Measurements from ENCODE around the gene GLIS1.

Gene GLIS1

DNA sequence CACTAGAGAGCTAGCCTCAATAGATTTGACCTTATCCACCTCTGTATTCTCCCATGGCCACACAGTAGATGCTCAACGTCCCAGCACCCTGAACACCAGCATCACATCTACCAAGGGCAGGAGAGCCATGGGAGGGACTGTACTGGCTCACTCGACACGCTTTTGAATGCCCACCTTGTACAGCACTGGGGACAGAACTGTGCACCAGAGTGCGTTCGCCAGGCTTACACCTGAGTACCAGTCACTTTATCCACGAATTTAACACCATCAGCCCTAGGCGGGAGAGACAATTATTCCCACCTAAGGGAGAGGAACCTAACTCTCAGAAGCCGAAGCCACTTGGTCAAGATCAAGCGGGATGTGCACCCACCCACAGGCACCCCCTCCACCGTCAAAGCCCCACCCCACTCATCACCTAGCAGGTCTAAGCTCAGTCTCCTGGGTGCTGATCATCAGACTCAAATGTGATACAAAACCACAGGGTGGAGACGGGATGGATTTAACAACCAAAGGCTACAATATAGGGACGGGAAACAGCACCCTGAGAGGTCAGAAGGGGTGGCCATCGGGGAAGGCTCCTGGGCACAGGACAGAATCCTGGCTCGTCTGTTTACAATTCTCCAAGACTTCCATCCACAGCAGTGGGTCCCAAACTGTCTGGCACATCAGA is 110.5 kb downstream of the GLIS1 start:
- DNase-seq (no peak), ATAC-seq (ENCODE audit: insufficient read depth, low read depth) (no peak)
- H3K9ac ChIP-seq (ENCODE audit: low read depth, low read length) = no peak overlapping the region
- H3K4me3 ChIP-seq (ENCODE audit: low read depth in 1 of 2, low read length in 2 of 2) = no peak overlapping the region
- no peaks in the 10 kb centered on the region for H3K9me3 ChIP-seq (ENCODE audit: insufficient read depth, low read length, severe bottlenecking)
- H4K20me1 ChIP-seq (ENCODE audit: insufficient read depth, low read length) = no peaks in the 10 kb centered on the region
- no peaks in the 10 kb centered on the region for H3K4me1 ChIP-seq (ENCODE audit: insufficient read depth, low read length)
- no peaks in the 10 kb centered on the region for H3K27me3 ChIP-seq (ENCODE audit: insufficient read depth, low read length, poor library complexity)
- H3K27ac ChIP-seq (ENCODE audit: low read length) = no peak overlapping the region
- no peaks in the 10 kb centered on the region for H3K36me3 ChIP-seq (ENCODE audit: insufficient read depth, low read length)
- TF ChIP-seq, protein P1, sequence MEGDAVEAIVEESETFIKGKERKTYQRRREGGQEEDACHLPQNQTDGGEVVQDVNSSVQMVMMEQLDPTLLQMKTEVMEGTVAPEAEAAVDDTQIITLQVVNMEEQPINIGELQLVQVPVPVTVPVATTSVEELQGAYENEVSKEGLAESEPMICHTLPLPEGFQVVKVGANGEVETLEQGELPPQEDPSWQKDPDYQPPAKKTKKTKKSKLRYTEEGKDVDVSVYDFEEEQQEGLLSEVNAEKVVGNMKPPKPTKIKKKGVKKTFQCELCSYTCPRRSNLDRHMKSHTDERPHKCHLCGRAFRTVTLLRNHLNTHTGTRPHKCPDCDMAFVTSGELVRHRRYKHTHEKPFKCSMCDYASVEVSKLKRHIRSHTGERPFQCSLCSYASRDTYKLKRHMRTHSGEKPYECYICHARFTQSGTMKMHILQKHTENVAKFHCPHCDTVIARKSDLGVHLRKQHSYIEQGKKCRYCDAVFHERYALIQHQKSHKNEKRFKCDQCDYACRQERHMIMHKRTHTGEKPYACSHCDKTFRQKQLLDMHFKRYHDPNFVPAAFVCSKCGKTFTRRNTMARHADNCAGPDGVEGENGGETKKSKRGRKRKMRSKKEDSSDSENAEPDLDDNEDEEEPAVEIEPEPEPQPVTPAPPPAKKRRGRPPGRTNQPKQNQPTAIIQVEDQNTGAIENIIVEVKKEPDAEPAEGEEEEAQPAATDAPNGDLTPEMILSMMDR (IDR thresholded peaks at IDR 0.05; ENCODE audit: borderline replicate concordance, extremely low read depth, low read length, poor library complexity, severe bottlenecking) = no peak
- TF ChIP-seq EZH2 (IDR thresholded peaks at IDR 0.05; ENCODE audit: borderline replicate concordance, low read depth, low read length, severe bottlenecking) = no peak
- no peak overlapping the region for H3K4me2 ChIP-seq (ENCODE audit: insufficient read depth, low read length)
- no peaks in the 10 kb centered on the region for H3K79me2 ChIP-seq (ENCODE audit: insufficient read depth, low read length)
- no peak overlapping the region for H2AFZ ChIP-seq (ENCODE audit: low read depth, low read length)

DNA sequence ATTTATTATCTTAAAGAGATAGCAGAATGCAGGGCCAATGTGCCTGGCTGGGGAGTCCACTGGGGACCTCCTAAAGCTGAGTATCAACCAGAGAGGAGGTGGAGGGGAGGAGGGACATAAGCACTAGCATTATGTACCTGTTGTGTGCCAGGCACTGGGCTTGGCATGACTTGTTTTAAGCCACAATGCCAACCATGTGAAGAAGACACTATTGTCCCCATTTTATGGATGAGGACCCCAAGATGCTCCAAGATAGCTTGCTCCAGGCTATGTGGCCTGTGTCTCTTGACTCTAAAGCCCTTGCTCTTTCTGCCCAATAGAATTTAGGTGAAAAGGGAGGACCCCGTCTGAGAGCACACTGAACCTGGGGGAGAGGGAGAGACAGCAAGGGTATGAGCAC is 111.3 kb downstream of the GLIS1 start:
- no peak for ATAC-seq (ENCODE audit: insufficient read depth, low read depth)
- no peak overlapping the region for H2AFZ ChIP-seq (ENCODE audit: low read depth, low read length)
- DNase-seq = no peak
- no peak overlapping the region for H3K4me2 ChIP-seq (ENCODE audit: insufficient read depth, low read length)
- H3K36me3 ChIP-seq (ENCODE audit: insufficient read depth, low read length) = no peaks in the 10 kb centered on the region
- no peaks in the 10 kb centered on the region for H3K27me3 ChIP-seq (ENCODE audit: insufficient read depth, low read length, poor library complexity)
- H4K20me1 ChIP-seq (ENCODE audit: insufficient read depth, low read length) = no peaks in the 10 kb centered on the region
- H3K27ac ChIP-seq (ENCODE audit: low read length) = no peak overlapping the region
- H3K4me3 ChIP-seq (ENCODE audit: low read depth in 1 of 2, low read length in 2 of 2) = no peak overlapping the region
- no peaks in the 10 kb centered on the region for H3K9me3 ChIP-seq (ENCODE audit: insufficient read depth, low read length, severe bottlenecking)
- H3K4me1 ChIP-seq (ENCODE audit: insufficient read depth, low read length) = no peaks in the 10 kb centered on the region
- TF ChIP-seq, protein P1 (IDR thresholded peaks at IDR 0.05; ENCODE audit: borderline replicate concordance, extremely low read depth, low read length, poor library complexity, severe bottlenecking) = no peak
- no peak for TF ChIP-seq EZH2 (IDR thresholded peaks at IDR 0.05; ENCODE audit: borderline replicate concordance, low read depth, low read length, severe bottlenecking)
- no peak overlapping the region for H3K9ac ChIP-seq (ENCODE audit: low read depth, low read length)
- no peaks in the 10 kb centered on the region for H3K79me2 ChIP-seq (ENCODE audit: insufficient read depth, low read length)

DNA sequence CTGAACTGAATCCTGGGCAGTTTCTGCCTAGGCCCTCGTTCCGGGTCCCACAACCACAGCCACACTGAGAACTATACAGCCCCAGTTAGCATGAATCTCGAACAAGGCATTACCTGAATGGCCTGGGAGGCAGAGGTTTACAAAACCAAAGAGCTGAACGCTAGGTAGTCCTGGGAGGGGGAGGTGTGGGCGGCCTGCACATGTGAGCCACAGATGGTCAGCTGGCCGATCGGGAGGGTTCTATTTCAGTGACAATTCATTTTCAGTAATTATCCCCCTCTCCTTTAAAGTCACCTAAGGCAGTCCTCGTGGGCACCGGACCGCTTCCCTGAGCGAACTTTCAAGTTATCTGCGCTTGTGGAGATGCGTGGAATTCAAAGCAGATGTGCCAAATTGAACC is 111.9 kb downstream of the GLIS1 start:
- Histone ChIP-seq H3K36me3 (ENCODE audit: insufficient read depth, low read length) (no peaks in the 10 kb centered on the region), H3K9ac (ENCODE audit: low read depth, low read length) (no peak overlapping the region), H4K20me1 (ENCODE audit: insufficient read depth, low read length) (no peaks in the 10 kb centered on the region), H3K9me3 (ENCODE audit: insufficient read depth, low read length, severe bottlenecking) (no peaks in the 10 kb centered on the region), H3K4me3 (ENCODE audit: low read depth in 1 of 2, low read length in 2 of 2) (no peak overlapping the region), H2AFZ (ENCODE audit: low read depth, low read length) (no peak overlapping the region), H3K79me2 (ENCODE audit: insufficient read depth, low read length) (no peaks in the 10 kb centered on the region), H3K27ac (ENCODE audit: low read length) (no peak overlapping the region), H3K27me3 (ENCODE audit: insufficient read depth, low read length, poor library complexity) (no peaks in the 10 kb centered on the region), H3K4me1 (ENCODE audit: insufficient read depth, low read length) (no peaks in the 10 kb centered on the region), H3K4me2 (ENCODE audit: insufficient read depth, low read length) (no peak overlapping the region)
- DNase-seq = no peak
- TF ChIP-seq, protein P1 (IDR thresholded peaks at IDR 0.05; ENCODE audit: borderline replicate concordance, extremely low read depth, low read length, poor library complexity, severe bottlenecking) = no peak
- TF ChIP-seq EZH2 (IDR thresholded peaks at IDR 0.05; ENCODE audit: borderline replicate concordance, low read depth, low read length, severe bottlenecking) = no peak
- no peak for ATAC-seq (ENCODE audit: insufficient read depth, low read depth)

Data from DND-41 (cell line).